ENCODE results near the gene EBLN2.

The EBLN2 gene

DNA sequence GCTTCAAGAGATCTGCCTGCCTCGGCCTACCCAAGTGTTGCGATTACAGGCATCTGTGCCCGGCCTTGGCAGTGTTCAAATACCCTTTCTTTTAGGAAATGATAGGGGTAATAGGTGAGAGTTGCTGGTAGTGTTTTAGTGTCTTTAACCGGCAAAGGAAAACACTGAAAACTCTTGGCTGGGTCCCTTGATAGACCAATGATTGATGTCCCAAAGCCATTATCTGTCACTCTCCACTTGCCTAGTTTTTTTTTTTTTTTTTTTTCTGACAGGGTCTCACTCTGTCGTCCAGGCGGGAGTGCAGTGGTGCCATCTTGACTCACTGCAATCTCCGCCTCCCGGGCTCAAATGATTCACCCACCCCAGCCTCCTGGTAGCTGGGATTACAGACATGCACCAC lies 19.7 kb downstream of the EBLN2 start:
- H3K4me1 ChIP-seq (ENCODE audit: insufficient read depth, low read length, severe bottlenecking), result no peaks in the 10 kb centered on the region
- no peak overlapping the region for H3K27ac ChIP-seq (ENCODE audit: low read depth, low read length, poor library complexity, severe bottlenecking)
- H3K4me2 ChIP-seq (ENCODE audit: low read length), result no peak overlapping the region
- H4K20me1 ChIP-seq (ENCODE audit: insufficient read depth, low read length), result no peaks in the 10 kb centered on the region
- H3F3A ChIP-seq (ENCODE audit: insufficient read depth, low read length), result no peaks in the 10 kb centered on the region
- H3K79me2 ChIP-seq (ENCODE audit: insufficient read depth, low read length), result no peaks in the 10 kb centered on the region
- H3K9me2 ChIP-seq (ENCODE audit: low read depth, low read length), result no peaks in the 10 kb centered on the region
- H2AFZ ChIP-seq (ENCODE audit: low read length), result no peak overlapping the region
- H3K27me3 ChIP-seq (ENCODE audit: insufficient read depth, low read length), result no peaks in the 10 kb centered on the region
- no peaks in the 10 kb centered on the region for H3K9me3 ChIP-seq (ENCODE audit: low read length)
- no peak overlapping the region for H3K9ac ChIP-seq (ENCODE audit: low read length)
- TF ChIP-seq, protein P1, sequence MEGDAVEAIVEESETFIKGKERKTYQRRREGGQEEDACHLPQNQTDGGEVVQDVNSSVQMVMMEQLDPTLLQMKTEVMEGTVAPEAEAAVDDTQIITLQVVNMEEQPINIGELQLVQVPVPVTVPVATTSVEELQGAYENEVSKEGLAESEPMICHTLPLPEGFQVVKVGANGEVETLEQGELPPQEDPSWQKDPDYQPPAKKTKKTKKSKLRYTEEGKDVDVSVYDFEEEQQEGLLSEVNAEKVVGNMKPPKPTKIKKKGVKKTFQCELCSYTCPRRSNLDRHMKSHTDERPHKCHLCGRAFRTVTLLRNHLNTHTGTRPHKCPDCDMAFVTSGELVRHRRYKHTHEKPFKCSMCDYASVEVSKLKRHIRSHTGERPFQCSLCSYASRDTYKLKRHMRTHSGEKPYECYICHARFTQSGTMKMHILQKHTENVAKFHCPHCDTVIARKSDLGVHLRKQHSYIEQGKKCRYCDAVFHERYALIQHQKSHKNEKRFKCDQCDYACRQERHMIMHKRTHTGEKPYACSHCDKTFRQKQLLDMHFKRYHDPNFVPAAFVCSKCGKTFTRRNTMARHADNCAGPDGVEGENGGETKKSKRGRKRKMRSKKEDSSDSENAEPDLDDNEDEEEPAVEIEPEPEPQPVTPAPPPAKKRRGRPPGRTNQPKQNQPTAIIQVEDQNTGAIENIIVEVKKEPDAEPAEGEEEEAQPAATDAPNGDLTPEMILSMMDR (IDR thresholded peaks at IDR 0.05; ENCODE audit: low read length), result no peak
- TF ChIP-seq EZH2 (IDR thresholded peaks at IDR 0.05; ENCODE audit: borderline replicate concordance, low read length), result no peak
- H3K4me3 ChIP-seq (ENCODE audit: low read depth, low read length, poor library complexity, severe bottlenecking), result no peak overlapping the region
- no peaks in the 10 kb centered on the region for H3K36me3 ChIP-seq (ENCODE audit: insufficient read depth, low read length)

DNA sequence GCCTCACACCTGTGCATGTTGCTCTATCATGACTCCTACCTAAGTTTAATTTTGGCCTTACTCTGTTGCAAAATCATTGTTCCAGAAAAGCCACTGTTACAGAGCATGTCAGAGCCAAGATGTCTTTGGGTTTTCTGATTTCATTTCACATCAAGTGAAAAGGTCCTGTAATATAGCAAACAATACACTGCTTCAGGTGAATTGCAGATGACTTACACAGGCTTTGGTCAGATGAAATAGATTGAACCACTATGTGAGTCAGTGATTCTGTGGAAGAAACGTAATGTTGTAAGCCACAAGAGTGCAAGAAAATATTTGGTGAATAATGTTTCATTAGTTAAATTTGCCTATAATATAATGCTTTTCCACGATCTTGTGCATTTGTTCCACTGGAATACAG lies 22.7 kb downstream of the EBLN2 start:
- no peak overlapping the region for H2AFZ ChIP-seq (ENCODE audit: low read length)
- H3K4me2 ChIP-seq (ENCODE audit: low read length), result no peak overlapping the region
- no peaks in the 10 kb centered on the region for H3K36me3 ChIP-seq (ENCODE audit: insufficient read depth, low read length)
- H3K27me3 ChIP-seq (ENCODE audit: insufficient read depth, low read length), result no peaks in the 10 kb centered on the region
- H3K9me2 ChIP-seq (ENCODE audit: low read depth, low read length), result no peaks in the 10 kb centered on the region
- H3K9me3 ChIP-seq (ENCODE audit: low read length), result no peaks in the 10 kb centered on the region
- H3K4me3 ChIP-seq (ENCODE audit: low read depth, low read length, poor library complexity, severe bottlenecking), result no peak overlapping the region
- H3K79me2 ChIP-seq (ENCODE audit: insufficient read depth, low read length), result no peaks in the 10 kb centered on the region
- H3F3A ChIP-seq (ENCODE audit: insufficient read depth, low read length), result no peaks in the 10 kb centered on the region
- no peaks in the 10 kb centered on the region for H3K4me1 ChIP-seq (ENCODE audit: insufficient read depth, low read length, severe bottlenecking)
- no peaks in the 10 kb centered on the region for H4K20me1 ChIP-seq (ENCODE audit: insufficient read depth, low read length)
- TF ChIP-seq, protein P1 (IDR thresholded peaks at IDR 0.05; ENCODE audit: low read length), result no peak
- TF ChIP-seq EZH2 (IDR thresholded peaks at IDR 0.05; ENCODE audit: borderline replicate concordance, low read length), result no peak
- H3K9ac ChIP-seq (ENCODE audit: low read length), result no peak overlapping the region
- H3K27ac ChIP-seq (ENCODE audit: low read depth, low read length, poor library complexity, severe bottlenecking), result no peak overlapping the region

DNA sequence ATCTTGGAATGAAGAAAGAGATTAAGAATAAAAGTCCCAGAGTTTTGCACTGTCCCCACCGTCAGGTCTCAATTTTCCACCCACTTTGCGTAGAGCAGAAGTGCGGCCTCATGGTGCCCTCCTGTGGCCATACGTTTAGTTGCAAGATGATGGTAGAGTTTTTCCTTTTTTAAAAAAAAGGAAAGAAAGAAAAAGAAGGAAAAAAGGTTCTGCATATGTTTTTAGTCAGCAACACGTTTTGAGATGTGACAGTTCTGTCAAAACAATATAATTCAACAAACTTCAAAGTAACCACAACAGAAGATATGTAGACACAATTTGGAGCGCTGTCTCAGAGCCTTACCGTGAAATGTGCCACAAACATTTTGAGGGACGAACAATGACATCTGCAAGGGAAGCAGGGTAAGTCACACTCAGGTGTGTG lies 24.6 kb downstream of the EBLN2 start:
- Histone ChIP-seq H3F3A (ENCODE audit: insufficient read depth, low read length) (no peaks in the 10 kb centered on the region), H3K79me2 (ENCODE audit: insufficient read depth, low read length) (no peaks in the 10 kb centered on the region), H3K4me3 (ENCODE audit: low read depth, low read length, poor library complexity, severe bottlenecking) (no peak overlapping the region), H3K27me3 (ENCODE audit: insufficient read depth, low read length) (no peaks in the 10 kb centered on the region), H4K20me1 (ENCODE audit: insufficient read depth, low read length) (no peaks in the 10 kb centered on the region), H3K9me3 (ENCODE audit: low read length) (no peaks in the 10 kb centered on the region), H2AFZ (ENCODE audit: low read length) (no peak overlapping the region), H3K36me3 (ENCODE audit: insufficient read depth, low read length) (no peaks in the 10 kb centered on the region), H3K4me1 (ENCODE audit: insufficient read depth, low read length, severe bottlenecking) (no peaks in the 10 kb centered on the region), H3K9me2 (ENCODE audit: low read depth, low read length) (no peaks in the 10 kb centered on the region), H3K9ac (ENCODE audit: low read length) (no peak overlapping the region), H3K4me2 (ENCODE audit: low read length) (no peak overlapping the region), H3K27ac (ENCODE audit: low read depth, low read length, poor library complexity, severe bottlenecking) (no peak overlapping the region)
- TF ChIP-seq, protein P1 (IDR thresholded peaks at IDR 0.05; ENCODE audit: low read length), result peak; percentile 83
- no peak for TF ChIP-seq EZH2 (IDR thresholded peaks at IDR 0.05; ENCODE audit: borderline replicate concordance, low read length)

Data from OCI-LY1 (cell line).